Chondrocyte (in vitro differentiated cells): Measurements from ENCODE around the gene PAK6. TPM values are rescaled to one million over a fixed set of nuclear protein-coding genes. Genes with fewer than 3 reads are reported as not detected.

Experiments
- DNase-seq: peaks from one replicate; pipeline ENCODE4 v3.0.0; 2021; ENCODE audit warnings: mixed read lengths, low spot score
- H3K27ac Mint-ChIP-seq: one replicate; pipeline ENCODE4 v1.8.0; 2021; ENCODE audit warnings: mild to moderate bottlenecking, moderate library complexity, mixed read lengths; ENCODE audit not compliant: unreplicated experiment
- H3K27me3 Mint-ChIP-seq: 2 replicates; pipeline ENCODE4 v1.8.0; 2021; ENCODE audit warnings: low read depth, mixed read lengths
- H3K36me3 Mint-ChIP-seq: 2 replicates; pipeline ENCODE4 v1.8.0; 2021; ENCODE audit warnings: low read depth, mixed read lengths
- H3K4me1 Mint-ChIP-seq: 2 replicates; pipeline ENCODE4 v1.8.0; 2021; ENCODE audit warnings: low read depth, mild to moderate bottlenecking, mixed read lengths
- H3K4me3 Mint-ChIP-seq: one replicate; pipeline ENCODE4 v1.8.0; 2021; ENCODE audit warnings: mild to moderate bottlenecking, moderate library complexity, mixed read lengths; ENCODE audit not compliant: unreplicated experiment
- H3K9me3 Mint-ChIP-seq: 2 replicates; pipeline ENCODE4 v1.8.0; 2021; ENCODE audit warnings: low read depth, mixed read lengths
- CTCF ChIP-seq: fragments of 200-600 bp; sonication (generic); IDR thresholded peaks from 2 replicates; pipeline ENCODE4 v1.5.0; 2021; ENCODE audit warnings: antibody characterized with exemption, mild to moderate bottlenecking, moderate library complexity
- total RNA-seq: library from RNA; stranded (reverse); gene quantifications from 3 replicates; pipeline ENCODE4 v1.2.1, GENCODE V29; 2021

The PAK6 gene
- total RNA-seq, 1 donor from 2014 or later = 0.37 TPM

GRCh38 chr15:40245666-40246450 lies 7.0 kb downstream of the PAK6 start:
- H3K27ac Mint-ChIP-seq = no peak overlapping the region
- no peaks in the 10 kb centered on the region for H3K36me3 Mint-ChIP-seq
- no peak for TF ChIP-seq CTCF
- H3K27me3 Mint-ChIP-seq = no peaks in the 10 kb centered on the region
- no peaks in the 10 kb centered on the region for H3K4me1 Mint-ChIP-seq
- H3K9me3 Mint-ChIP-seq = no peaks in the 10 kb centered on the region
- DNase-seq = peak; percentile 67
- H3K4me3 Mint-ChIP-seq = no peak overlapping the region

- Mint-ChIP-seq H3K27me3 (no peaks in the 10 kb centered on the region), H3K36me3 (no peaks in the 10 kb centered on the region), H3K27ac (no peak overlapping the region)
Measured at GRCh38 chr15:40246496-40247280, 7.8 kb downstream of the PAK6 start.

GRCh38 chr15:40247406-40247971 lies 8.6 kb downstream of the PAK6 start:
- no peak overlapping the region for H3K27ac Mint-ChIP-seq
- H3K4me1 Mint-ChIP-seq = no peaks in the 10 kb centered on the region
- no peak overlapping the region for H3K4me3 Mint-ChIP-seq
- no peaks in the 10 kb centered on the region for H3K9me3 Mint-ChIP-seq
- no peaks in the 10 kb centered on the region for H3K36me3 Mint-ChIP-seq
- DNase-seq = peak; percentile 74
- H3K27me3 Mint-ChIP-seq = no peaks in the 10 kb centered on the region
- no peak for TF ChIP-seq CTCF

More at GRCh38 chr15:40246496-40247280, 7.8 kb downstream of the PAK6 start:
- H3K4me3 Mint-ChIP-seq = no peak overlapping the region
- no peaks in the 10 kb centered on the region for H3K4me1 Mint-ChIP-seq
- TF ChIP-seq CTCF = no peak
- DNase-seq = peak; percentile 64
- H3K9me3 Mint-ChIP-seq = no peaks in the 10 kb centered on the region

- H3K4me3 Mint-ChIP-seq = no peak overlapping the region
- H3K36me3 Mint-ChIP-seq = no peaks in the 10 kb centered on the region
- DNase-seq = peak; percentile 64
- no peak overlapping the region for H3K27ac Mint-ChIP-seq
- H3K27me3 Mint-ChIP-seq = peaks cover 2% of the 10 kb centered on the region
- H3K4me1 Mint-ChIP-seq = peaks cover 3% of the 10 kb centered on the region
- no peaks in the 10 kb centered on the region for H3K9me3 Mint-ChIP-seq
- no peak for TF ChIP-seq CTCF
Measured at GRCh38 chr15:40248006-40248783, 9.3 kb downstream of the PAK6 start.
